GM18858 (cell line): Measurements from ENCODE around the gene CELF2.
"Not testable (repeated sequence)": the region's sequence is repeated elsewhere in the genome, so short reads cannot be mapped to it uniquely, and the experiment has no call there.

Experiments used
- ATAC-seq: cut with Tn5 transposase; IDR thresholded peaks from one replicate; pipeline ENCODE4 v1.9.1; 2021; ENCODE audit not compliant: unreplicated experiment

CELF2 gene

GRCh38 chr10:11336722-11337162 is 319.1 kb downstream of the CELF2 start:
- ATAC-seq, result no peak

DNA sequence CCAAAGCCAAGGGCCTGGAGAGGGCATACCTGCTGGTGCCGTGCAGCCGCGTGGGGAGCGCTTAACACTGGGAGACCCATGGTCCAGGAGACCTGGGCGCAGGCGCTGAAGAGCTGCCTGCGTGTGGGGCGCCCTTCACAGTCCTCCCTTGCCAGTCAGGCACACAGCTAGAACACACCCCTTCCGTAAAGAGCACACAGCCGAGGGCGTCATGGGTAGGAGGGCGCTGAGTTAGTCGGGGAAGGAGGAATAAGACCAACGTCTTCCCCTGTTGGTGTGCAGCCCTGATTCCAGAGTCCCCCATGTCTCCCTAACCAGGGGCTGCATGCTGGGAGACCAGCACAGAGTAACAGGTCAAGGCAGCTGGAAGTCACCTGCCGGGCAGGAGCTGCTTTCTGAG is 319.8 kb downstream of the CELF2 start:
- ATAC-seq, result no peak

DNA sequence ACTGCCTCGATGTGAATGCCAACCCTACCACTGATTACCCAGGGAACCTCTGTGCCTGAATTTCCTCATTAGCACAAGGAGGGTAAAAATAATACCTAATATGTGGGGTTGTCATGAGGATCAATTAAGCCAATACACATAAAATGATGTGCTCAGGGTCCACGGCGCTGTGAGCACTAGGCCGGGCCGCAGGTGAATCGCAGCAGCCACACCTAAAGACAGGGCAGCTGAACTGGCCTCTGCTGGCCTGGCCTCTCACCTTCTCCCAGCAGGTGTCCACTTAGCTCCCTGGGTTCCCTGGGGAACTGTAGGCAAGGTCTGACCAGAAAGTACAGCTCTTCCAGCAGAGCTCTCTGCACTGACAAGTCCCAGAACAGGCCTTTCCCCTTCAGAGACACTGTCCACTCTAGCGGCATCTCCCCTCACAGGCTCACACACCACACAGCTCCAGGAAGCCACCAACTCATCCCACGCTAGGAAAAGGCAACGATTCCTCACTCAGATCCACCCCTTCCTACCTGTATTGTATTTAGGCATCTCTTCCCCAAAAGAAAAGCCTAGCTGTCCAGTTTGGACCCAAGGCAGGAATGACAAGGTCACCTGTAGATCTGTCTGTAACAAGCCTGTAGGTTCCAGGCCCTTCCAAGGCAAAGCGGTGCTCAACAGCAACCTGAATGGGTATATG is 320.6 kb downstream of the CELF2 start:
- ATAC-seq, result no peak

DNA sequence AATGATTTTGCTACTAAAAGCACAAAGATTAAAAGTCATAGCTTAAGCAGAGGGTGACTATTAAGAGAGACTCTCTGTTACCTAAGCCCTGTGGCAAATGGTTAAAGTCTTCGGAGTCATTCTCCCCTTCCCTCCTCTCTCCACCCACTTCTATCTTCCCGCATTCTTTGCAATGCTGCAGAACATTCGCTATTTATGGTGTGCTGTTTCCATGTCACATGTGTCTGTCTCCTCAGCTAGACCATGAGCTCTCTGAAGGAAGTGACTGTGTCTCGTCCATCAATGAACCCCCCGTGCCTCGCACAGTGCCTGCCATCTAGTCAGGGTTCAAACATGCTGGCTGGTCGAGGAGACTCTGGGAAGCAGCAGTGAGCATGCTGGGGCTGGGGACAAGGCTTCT is 321.3 kb downstream of the CELF2 start:
- no peak for ATAC-seq

DNA sequence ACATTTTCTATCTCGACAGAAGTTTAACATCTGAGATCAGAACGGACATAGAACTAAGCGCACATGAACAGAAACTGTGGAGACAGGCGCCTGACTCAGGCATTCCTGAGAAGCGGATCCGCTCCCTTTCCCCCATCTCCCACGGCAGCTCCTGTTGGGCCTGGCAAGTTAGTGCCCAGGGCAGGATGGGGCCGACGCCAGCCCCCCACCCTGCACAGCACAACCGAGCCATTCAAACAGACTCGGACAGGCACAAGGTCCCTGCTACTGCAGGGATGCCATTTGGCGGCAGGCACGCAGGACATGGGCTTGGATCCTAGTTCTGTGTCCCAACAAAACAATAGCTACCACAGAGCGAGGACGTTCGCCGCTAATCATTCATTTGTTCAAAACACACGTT is 322.0 kb downstream of the CELF2 start:
- ATAC-seq, result no peak

GRCh38 chr10:11341283-11341960 is 323.8 kb downstream of the CELF2 start:
- ATAC-seq, result no peak

GRCh38 chr10:11344081-11344480 is 326.4 kb downstream of the CELF2 start:
- no peak for ATAC-seq

GRCh38 chr10:11344550-11344949 is 326.9 kb downstream of the CELF2 start:
- ATAC-seq, result no peak

GRCh38 chr10:11345224-11346054 is 327.8 kb downstream of the CELF2 start:
- peak; percentile 71 for ATAC-seq

DNA sequence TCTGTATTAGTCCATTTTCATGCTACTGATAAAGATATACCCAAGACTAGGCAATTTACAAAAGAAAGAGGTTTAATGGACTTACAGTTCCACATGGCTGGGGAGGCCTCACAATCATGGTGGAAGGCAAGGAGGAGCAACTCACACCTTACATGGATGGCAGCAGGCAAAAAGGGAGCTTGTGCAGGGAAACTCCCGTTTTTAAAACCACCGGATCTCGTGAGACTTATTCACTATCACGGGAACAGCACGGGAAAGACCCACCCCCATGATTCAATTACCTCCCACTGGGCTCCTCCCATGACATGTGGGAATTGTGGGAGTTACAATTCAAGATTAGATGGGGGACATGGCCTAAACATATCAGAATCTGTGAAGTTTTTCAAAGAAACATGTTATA is 329.9 kb downstream of the CELF2 start:
- not testable (repeated sequence) for ATAC-seq

DNA sequence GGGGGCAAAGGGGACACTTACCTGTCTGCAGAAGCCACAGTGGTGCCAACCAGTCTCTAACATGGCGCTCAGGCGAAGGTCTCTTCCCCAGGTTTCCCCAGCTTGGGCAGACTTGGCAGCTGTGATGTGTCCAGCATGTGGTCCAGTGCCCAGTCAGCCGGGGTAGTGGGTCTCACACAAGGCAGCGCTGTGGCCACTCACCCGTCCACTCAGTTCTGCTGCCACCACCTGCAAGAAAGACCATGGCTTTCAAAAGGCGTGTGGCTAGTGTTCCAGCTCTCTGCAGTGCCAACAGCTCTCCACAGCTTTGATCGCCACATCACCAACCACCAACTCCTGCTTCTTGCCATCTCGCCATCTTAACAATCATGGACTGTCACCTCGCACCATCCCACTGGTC is 334.1 kb downstream of the CELF2 start:
- no peak for ATAC-seq

- ATAC-seq, result no peak
Measured at GRCh38 chr10:11353006-11353896, 335.6 kb downstream of the CELF2 start.

- no peak for ATAC-seq
Measured at GRCh38 chr10:11354823-11355222, 337.2 kb downstream of the CELF2 start.

DNA sequence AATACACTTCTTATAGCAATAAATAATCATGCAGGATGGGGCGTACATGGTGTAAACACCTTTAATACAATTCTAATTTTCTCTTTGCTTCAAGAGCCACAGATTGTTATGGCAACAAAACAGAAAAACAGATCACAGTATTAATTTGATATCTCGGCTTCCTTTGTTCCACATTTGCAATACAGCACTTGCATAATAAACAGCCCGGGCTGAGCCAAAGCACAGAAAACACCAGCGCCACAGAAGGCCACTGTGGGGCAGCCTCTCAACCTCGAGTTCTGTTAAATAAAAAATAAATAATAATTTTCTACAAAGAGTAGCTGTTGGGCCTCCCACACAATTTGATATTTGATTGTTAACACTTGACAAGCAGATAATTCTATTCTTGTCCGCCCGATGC is 337.9 kb downstream of the CELF2 start:
- no peak for ATAC-seq

- no peak for ATAC-seq
Measured at GRCh38 chr10:11357439-11357838, 339.8 kb downstream of the CELF2 start.

- no peak for ATAC-seq
Measured at GRCh38 chr10:11358011-11358410, 340.3 kb downstream of the CELF2 start.

DNA sequence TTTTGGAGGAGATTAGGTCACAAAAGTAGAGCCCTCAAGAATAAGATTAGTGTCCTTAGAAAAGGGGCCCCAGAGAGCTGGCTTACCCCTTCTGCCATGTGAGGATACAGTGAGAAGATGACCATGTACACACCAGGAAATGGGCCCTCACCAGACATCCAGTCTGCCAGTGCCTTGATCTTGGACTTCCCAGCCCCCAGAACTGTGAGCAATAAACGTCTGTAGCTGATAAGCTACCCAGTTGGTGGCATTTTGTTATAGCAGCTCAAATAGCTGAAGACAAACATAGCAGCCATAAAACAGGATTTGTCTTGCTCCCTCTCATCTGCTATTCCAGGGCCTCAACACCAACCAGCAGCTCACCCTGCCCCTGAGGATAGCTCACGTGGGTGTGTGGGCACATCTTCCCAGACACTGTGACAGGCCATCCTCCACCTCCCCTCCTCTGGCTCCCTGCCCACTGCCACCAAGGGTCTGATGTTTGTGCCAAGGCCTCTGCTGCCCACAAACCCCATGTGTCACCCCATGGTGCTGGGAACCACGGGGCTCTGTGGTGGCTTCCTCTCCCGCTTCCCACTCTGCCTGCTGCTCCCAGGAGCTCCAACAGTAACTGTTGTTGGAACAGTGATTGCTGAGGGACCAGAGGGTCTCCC is 341.4 kb downstream of the CELF2 start:
- no peak for ATAC-seq

GRCh38 chr10:11359869-11360268 is 342.2 kb downstream of the CELF2 start:
- no peak for ATAC-seq

DNA sequence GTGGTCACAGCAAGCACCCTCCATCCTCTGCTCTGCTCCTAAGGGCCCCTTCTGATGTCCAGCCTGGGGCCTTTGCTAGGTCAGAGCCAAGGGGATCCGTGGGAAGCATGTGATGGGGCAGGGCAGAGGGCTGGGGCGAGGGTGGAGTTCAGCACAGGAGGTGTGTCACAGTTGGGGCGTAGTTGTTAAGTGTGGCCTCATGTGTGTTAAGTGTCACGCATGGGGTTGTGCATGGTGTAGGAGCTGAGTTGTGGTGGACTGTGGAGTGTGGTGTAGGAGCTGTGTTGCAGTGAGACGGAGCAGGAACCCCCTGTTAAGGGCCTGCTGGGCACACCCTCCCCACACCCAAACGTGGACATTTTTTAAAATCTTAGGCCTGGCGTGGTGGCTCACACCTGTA is 345.8 kb downstream of the CELF2 start:
- ATAC-seq, result no peak

GRCh38 chr10:11364241-11364640 is 346.6 kb downstream of the CELF2 start:
- ATAC-seq, result no peak
